Measurements from ENCODE around the gene TMEM238L. TPM values are rescaled to one million over a fixed set of nuclear protein-coding genes. Genes with fewer than 3 reads are reported as not detected.

TMEM238L gene
- total and polyA plus RNA-seq, 9 of the 15 experiments (the other 6 are each of a cell fraction or from before 2014, with no cell fraction given), result not detected

DNA sequence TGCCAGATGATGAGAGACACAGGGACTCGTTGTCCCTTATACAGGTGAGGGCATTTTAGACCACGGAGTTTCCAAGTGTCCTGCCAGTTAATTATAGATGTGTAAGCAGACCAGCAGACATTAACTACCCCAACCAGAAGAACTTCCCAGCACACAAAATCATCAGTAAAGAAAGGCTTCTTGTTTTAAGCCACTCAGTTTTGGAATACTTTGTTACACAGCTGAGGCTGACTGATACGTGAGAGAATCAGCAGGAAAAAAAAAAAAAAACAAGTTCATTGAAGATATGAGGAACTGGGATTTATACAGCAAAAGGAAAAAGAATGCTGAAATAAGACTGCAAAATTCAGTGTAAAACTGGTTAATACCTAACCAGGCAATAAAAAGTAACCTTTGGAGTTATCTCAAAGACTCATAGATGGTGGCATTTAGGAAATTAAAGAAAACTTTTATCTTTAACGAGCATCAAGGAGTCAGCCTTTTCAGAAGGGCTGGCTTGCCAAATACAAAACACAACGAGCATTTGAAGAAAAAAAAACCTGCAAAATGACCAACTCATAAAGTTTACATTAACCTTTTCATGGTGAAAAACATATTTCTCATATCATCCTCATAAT is 28.1 kb downstream of the TMEM238L start:
- no TSS peak for BruUV-seq (replicated peaks)

More for the DNA sequence above, 28.1 kb downstream of the TMEM238L start:
- ATAC-seq (no peak), DNase-seq (ENCODE audit: extremely low read depth in 1 of 4, low spot score in 3 of 4) (no peak), FAIRE-seq (no peak)
- Histone ChIP-seq H3K9me3 (replicated peaks; ENCODE audit: control insufficient read depth, insufficient read depth, low read depth, low read length) (no peaks in the 10 kb centered on the region), H3K4me1 (replicated peaks in 1 of 2; ENCODE audit: control insufficient read depth in 2 of 2, insufficient read depth in 2 of 2, low read length in 2 of 2) (no peaks in the 10 kb centered on the region), H2AFZ (ENCODE audit: low read depth, low read length) (no peak overlapping the region), H3K27ac (ENCODE audit: extremely low read depth, low read depth, low read length) (no peak overlapping the region), H3K9me1 (ENCODE audit: control insufficient read depth, insufficient read depth, low read length) (no peaks in the 10 kb centered on the region), H3K9ac (ENCODE audit: insufficient read depth in 1 of 2, low read depth in 2 of 2, low read length in 2 of 2) (no peak overlapping the region), H4K20me1 (replicated peaks; ENCODE audit: control insufficient read depth, insufficient read depth, low read length) (no peaks in the 10 kb centered on the region), H3K79me2 (ENCODE audit: control insufficient read depth, insufficient read depth, low read length) (no peaks in the 10 kb centered on the region), H3K27me3 (ENCODE audit: control insufficient read depth in 2 of 2, insufficient read depth in 2 of 2, low read length in 2 of 2) (no peaks in the 10 kb centered on the region), H3K4me2 (ENCODE audit: insufficient read depth, low read length) (no peak overlapping the region), H3K36me3 (ENCODE audit: control insufficient read depth, insufficient read depth, low read length) (no peaks in the 10 kb centered on the region), H3K4me3 (no peak overlapping the region)
- TF ChIP-seq, protein P1, sequence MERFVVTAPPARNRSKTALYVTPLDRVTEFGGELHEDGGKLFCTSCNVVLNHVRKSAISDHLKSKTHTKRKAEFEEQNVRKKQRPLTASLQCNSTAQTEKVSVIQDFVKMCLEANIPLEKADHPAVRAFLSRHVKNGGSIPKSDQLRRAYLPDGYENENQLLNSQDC (CRISPR knock-in tag; IDR thresholded peaks at IDR 0.05), result no peak
- TF ChIP-seq XRCC4 (IDR thresholded peaks at IDR 0.05; ENCODE audit: extremely low read depth, insufficient read depth, insufficient read length) (no peak), KLF1 (tag; IDR thresholded peaks at IDR 0.05) (no peak), RBM25 (IDR thresholded peaks at IDR 0.05; ENCODE audit: low read depth, low read length, severe bottlenecking) (no peak), ESRRB (CRISPR knock-in tag; IDR thresholded peaks at IDR 0.05; ENCODE audit: borderline replicate concordance) (no peak), ZNF583 (CRISPR knock-in tag; IDR thresholded peaks at IDR 0.05) (no peak), EZH2 (IDR thresholded peaks at IDR 0.05; ENCODE audit: borderline replicate concordance, low read depth, low read length) (no peak)
- TF ChIP-seq, protein P2, sequence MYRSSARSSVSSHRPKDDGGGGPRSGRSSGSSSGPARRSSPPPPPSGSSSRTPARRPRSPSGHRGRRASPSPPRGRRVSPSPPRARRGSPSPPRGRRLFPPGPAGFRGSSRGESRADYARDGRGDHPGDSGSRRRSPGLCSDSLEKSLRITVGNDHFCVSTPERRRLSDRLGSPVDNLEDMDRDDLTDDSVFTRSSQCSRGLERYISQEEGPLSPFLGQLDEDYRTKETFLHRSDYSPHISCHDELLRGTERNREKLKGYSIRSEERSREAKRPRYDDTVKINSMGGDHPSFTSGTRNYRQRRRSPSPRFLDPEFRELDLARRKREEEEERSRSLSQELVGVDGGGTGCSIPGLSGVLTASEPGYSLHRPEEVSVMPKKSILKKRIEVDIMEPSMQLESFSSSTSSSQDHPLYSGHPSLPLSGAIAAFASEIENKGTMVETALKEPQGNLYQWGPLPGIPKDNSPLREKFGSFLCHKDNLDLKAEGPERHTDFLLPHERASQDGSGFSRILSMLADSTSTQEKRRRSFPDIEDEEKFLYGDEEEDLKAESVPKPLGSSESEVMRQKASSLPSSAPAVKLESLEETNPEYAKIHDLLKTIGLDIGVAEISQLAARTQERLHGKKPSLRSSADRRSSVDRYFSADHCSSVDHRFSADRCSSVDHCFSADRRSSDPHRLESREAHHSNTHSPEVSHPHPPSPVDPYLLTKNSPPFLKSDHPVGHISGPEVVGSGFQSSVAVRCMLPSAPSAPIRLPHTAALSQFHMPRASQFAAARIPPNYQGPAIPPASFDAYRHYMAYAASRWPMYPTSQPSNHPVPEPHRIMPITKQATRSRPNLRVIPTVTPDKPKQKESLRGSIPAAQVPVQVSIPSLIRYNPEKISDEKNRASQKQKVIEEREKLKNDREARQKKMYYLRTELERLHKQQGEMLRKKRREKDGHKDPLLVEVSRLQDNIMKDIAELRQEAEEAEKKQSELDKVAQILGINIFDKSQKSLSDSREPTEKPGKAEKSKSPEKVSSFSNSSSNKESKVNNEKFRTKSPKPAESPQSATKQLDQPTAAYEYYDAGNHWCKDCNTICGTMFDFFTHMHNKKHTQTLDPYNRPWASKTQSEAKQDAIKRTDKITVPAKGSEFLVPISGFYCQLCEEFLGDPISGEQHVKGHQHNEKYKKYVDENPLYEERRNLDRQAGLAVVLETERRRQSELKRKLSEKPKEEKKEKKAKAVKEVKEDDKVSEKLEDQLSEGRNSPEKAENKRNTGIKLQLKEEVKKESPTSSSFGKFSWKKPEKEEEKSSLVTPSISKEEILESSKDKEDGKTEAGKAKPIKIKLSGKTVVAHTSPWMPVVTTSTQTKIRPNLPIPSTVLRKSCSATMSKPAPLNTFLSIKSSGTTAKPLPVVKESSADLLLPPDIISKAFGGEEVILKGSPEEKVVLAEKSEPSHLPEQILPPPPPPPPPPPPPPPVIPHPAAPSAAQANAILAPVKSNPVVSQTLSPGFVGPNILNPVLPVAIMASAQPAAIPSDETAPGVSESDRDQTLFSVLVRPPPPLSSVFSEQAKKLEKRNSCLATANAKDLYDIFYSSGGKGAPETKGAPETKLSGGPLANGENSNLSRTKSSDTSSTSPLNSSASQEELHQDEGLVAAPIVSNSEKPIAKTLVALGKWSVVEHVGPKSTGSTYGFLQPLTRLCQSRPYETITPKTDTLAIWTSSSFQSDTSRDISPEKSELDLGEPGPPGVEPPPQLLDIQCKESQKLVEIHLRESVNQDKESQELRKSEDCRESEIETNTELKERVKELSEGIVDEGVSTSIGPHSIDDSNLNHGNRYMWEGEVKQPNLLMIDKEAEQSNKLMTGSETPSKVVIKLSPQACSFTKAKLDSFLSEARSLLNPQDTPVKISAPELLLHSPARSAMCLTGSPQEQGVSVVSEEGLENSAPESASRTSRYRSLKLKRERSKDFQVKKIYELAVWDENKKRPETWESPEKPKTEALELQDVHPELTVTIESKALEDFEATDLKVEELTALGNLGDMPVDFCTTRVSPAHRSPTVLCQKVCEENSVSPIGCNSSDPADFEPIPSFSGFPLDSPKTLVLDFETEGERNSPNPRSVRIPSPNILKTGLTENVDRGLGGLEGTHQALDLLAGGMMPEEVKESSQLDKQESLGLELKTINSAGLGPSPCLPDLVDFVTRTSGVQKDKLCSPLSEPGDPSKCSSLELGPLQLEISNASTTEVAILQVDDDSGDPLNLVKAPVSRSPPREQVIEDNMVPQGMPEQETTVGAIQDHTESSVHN (IDR thresholded peaks at IDR 0.05; ENCODE audit: borderline replicate concordance in 1 of 2, low read depth in 1 of 2), result no peak
- intact Hi-C loops (cut with micrococcal nuclease) (no loop called here), in situ Hi-C loops (cut with MboI) (no loop called here)
- ChIA-PET POLR2A (no interaction called here), CTCF (ENCODE audit: low intra/inter-chr PET ratio) (no interaction called here)
- 2% methylated on average over 5 of the region's 5 CpGs for WGBS (ENCODE audit: insufficient coverage, low coverage, missing lambda C conversion rate)

Data from K562 (cell line).